SU-DHL-6 (cell line): ENCODE measurements around the gene PNMA8B.

Experiments
- CTCF ChIP-seq: fragments of 200-600 bp; sonication (generic); IDR thresholded peaks from one replicate; pipeline ENCODE4 v1.5.1; 2017; ENCODE audit warnings: antibody characterized with exemption, mild to moderate bottlenecking, low read length, moderate library complexity; ENCODE audit not compliant: insufficient read depth, poor library complexity, severe bottlenecking
- EZH2phosphoT487 ChIP-seq: fragments of 200-600 bp; sonication (generic), shearing (Covaris generic); conservative IDR thresholded peaks from 2 replicates; pipeline ENCODE4 v1.6.1; 2018; ENCODE audit warnings: mild to moderate bottlenecking, antibody characterized with exemption, low read length, moderate library complexity, mixed read lengths

- no peak for TF ChIP-seq CTCF
- TF ChIP-seq EZH2phosphoT487, result no peak
Measured at GRCh38 chr19:46487178-46487801, 8.4 kb downstream of the PNMA8B start.
